CD4-positive, CD25-positive, alpha-beta regulatory T cell (primary cell): ENCODE results near the gene SAPCD2. TPM values are rescaled to one million over a fixed set of nuclear protein-coding genes. Genes with fewer than 3 reads are reported as not detected.
A peak's percentile ranks its signal among the peaks of the same experiment; 100 is the strongest.

Experiments
- ATAC-seq, 2 donors: fragments of 150-1000 bp; cut with Tn5 transposase; one replicate each; pipeline ENCODE4 v1.10.0; 2021; ENCODE audit warnings: low read depth in 2 of 2, moderate number of reproducible peaks in 2 of 2, moderate library complexity in 1 of 2
- DNase-seq, 3 donors: peaks; one replicate each; pipeline versions ENCODE4 v3.0.0 to v3.0.0-alpha.2; 2012 to 2022; ENCODE audit warnings: mixed read lengths in 1 of 3
- H3K27ac ChIP-seq: one replicate; pipeline ENCODE4 v1.7.0; 2013; ENCODE audit warnings: mild to moderate bottlenecking, low read length; ENCODE audit not compliant: insufficient read depth, poor library complexity, severe bottlenecking
- H3K27me3 ChIP-seq: one replicate; pipeline ENCODE4 v1.7.0; 2013; ENCODE audit warnings: low read length; ENCODE audit not compliant: control insufficient read depth, insufficient read depth
- H3K36me3 ChIP-seq: one replicate; pipeline ENCODE4 v1.7.0; 2013; ENCODE audit warnings: mild to moderate bottlenecking, low read length, moderate library complexity; ENCODE audit not compliant: control insufficient read depth, insufficient read depth
- H3K4me1 ChIP-seq: 2 replicates; pipeline ENCODE4 v1.7.0; 2013; ENCODE audit warnings: mild to moderate bottlenecking, low read length; ENCODE audit not compliant: insufficient read depth, control insufficient read depth, poor library complexity, severe bottlenecking
- H3K4me3 ChIP-seq: one replicate; pipeline ENCODE4 v1.7.0; 2013; ENCODE audit warnings: low read depth, mild to moderate bottlenecking, low read length, moderate library complexity
- H3K9me3 ChIP-seq, 2 experiments: 1 replicate in 1 of 2; 2 replicates in 1 of 2; pipeline ENCODE4 v1.7.0; 2013; ENCODE audit warnings: low read length in 2 of 2, mild to moderate bottlenecking in 1 of 2, moderate library complexity in 1 of 2; ENCODE audit not compliant: control insufficient read depth in 2 of 2
- H3K27ac Mint-ChIP-seq, 3 donors: one replicate each; pipeline ENCODE4 v1.8.0; 2020 to 2022; ENCODE audit warnings: mild to moderate bottlenecking in 3 of 3, mixed read lengths in 3 of 3, moderate library complexity in 2 of 3
- H3K27me3 Mint-ChIP-seq: one replicate; pipeline ENCODE4 v1.8.0; 2022; ENCODE audit warnings: mild to moderate bottlenecking, mixed read lengths
- H3K36me3 Mint-ChIP-seq: one replicate; pipeline ENCODE4 v1.8.0; 2020; ENCODE audit warnings: mixed read lengths
- H3K4me1 Mint-ChIP-seq, 4 donors: one replicate each; pipeline ENCODE4 v1.8.0; 2020 to 2022; ENCODE audit warnings: mixed read lengths in 4 of 4, mild to moderate bottlenecking in 1 of 4
- H3K4me3 Mint-ChIP-seq, 4 donors: one replicate each; pipeline ENCODE4 v1.8.0; 2020 to 2022; ENCODE audit warnings: mild to moderate bottlenecking in 4 of 4, mixed read lengths in 4 of 4, moderate library complexity in 3 of 4
- H3K9me3 Mint-ChIP-seq, 7 donors: one replicate each; pipeline ENCODE4 v1.8.0; 2020 to 2022; ENCODE audit warnings: mixed read lengths in 7 of 7, mild to moderate bottlenecking in 3 of 7, moderate library complexity in 2 of 7
- polyA plus RNA-seq, 4 donors: library from polyadenylated mRNA; unstranded; fragments of 300-500 nt; fragmentation: Illumina TruSeq; gene quantifications; one replicate each; pipeline ENCODE4 v1.2.3, GENCODE V29; 2021
- total RNA-seq: library from RNA; stranded (reverse); gene quantifications from one replicate; pipeline ENCODE4 v1.2.3, GENCODE V29; 2022

The SAPCD2 gene
- total and polyA plus RNA-seq, 5 donors from 2014 or later: 0.09 to 1.2 (median 0.19) TPM

- H3K9me3 ChIP-seq: no peaks in the 10 kb centered on the region
- H3K36me3 ChIP-seq: no peaks in the 10 kb centered on the region
- ATAC-seq: peak in 1 of 2 donors; percentile 34
- peaks cover 35% of the 10 kb centered on the region for H3K4me1 ChIP-seq
- Mint-ChIP-seq H3K36me3 (no peaks in the 10 kb centered on the region), H3K4me1 (peaks cover 0 to 16% (median 5%) of the 10 kb centered on the region in 4 donors), H3K27me3 (peaks cover 41% of the 10 kb centered on the region), H3K9me3 (peaks cover 0 to 2% (median 0%) of the 10 kb centered on the region in 7 donors), H3K4me3 (peak overlapping the region in 1 of 4 donors; percentile 69), H3K27ac (no peak overlapping the region)
- peak in 2 of 3 donors; percentile 34 to 70 for DNase-seq
- H3K27ac ChIP-seq: no peak overlapping the region
- H3K27me3 ChIP-seq: peaks cover 10% of the 10 kb centered on the region
- no peak overlapping the region for H3K4me3 ChIP-seq
Observed at GRCh38 chr9:137049544-137050449, 20.6 kb downstream of the SAPCD2 start.

GRCh38 chr9:137048655-137049543, 21.5 kb downstream of the SAPCD2 start:
- Mint-ChIP-seq H3K27me3 (peaks cover 50% of the 10 kb centered on the region), H3K4me1 (peaks cover 0 to 24% (median 8%) of the 10 kb centered on the region in 4 donors), H3K9me3 (peaks cover 0 to 2% (median 0%) of the 10 kb centered on the region in 7 donors), H3K4me3 (peak overlapping the region in 1 of 4 donors; percentile 69), H3K27ac (no peak overlapping the region), H3K36me3 (no peaks in the 10 kb centered on the region)
- Histone ChIP-seq H3K4me3 (no peak overlapping the region), H3K27me3 (peaks cover 10% of the 10 kb centered on the region), H3K27ac (no peak overlapping the region), H3K4me1 (peaks cover 39% of the 10 kb centered on the region), H3K36me3 (no peaks in the 10 kb centered on the region), H3K9me3 (no peaks in the 10 kb centered on the region)
- DNase-seq (peak in 1 of 3 donors; percentile 25), ATAC-seq (no peak)

- DNase-seq: peak; percentile 65 to 78 (median 76)
- H3K27ac Mint-ChIP-seq: no peak within 1 kb of the TSS
- peaks cover 7% of the 10 kb centered on the region for H3K27me3 ChIP-seq
Observed at GRCh38 chr9:137046088-137046787, 24.1 kb downstream of the SAPCD2 start, which contains the start of gene NPDC1. Gene NPDC1, minus strand, starts transcription at chr9:137046177. Its CDS starts 188 bp downstream, at chr9:137045989.

GRCh38 chr9:137045294-137046087, 24.9 kb downstream of the SAPCD2 start:
- DNase-seq (peak in 1 of 3 donors; percentile 49), ATAC-seq (no peak)
- Mint-ChIP-seq H3K27ac (no peak overlapping the region), H3K27me3 (peaks cover 40% of the 10 kb centered on the region), H3K9me3 (peaks cover 0 to 2% (median 0%) of the 10 kb centered on the region in 7 donors), H3K4me3 (peak overlapping the region; percentile 66 to 84 (median 82)), H3K4me1 (peaks cover 0 to 21% (median 8%) of the 10 kb centered on the region in 4 donors), H3K36me3 (no peaks in the 10 kb centered on the region)
- Histone ChIP-seq H3K4me1 (peaks cover 29% of the 10 kb centered on the region), H3K36me3 (no peaks in the 10 kb centered on the region), H3K27me3 (peaks cover 7% of the 10 kb centered on the region), H3K27ac (no peak overlapping the region), H3K4me3 (no peak overlapping the region), H3K9me3 (no peaks in the 10 kb centered on the region)

More at GRCh38 chr9:137046088-137046787, 24.1 kb downstream of the SAPCD2 start, which contains the start of gene NPDC1:
- Histone ChIP-seq H3K4me1 (peaks cover 29% of the 10 kb centered on the region), H3K36me3 (no peaks in the 10 kb centered on the region), H3K9me3 (no peaks in the 10 kb centered on the region), H3K27ac (no peak within 1 kb of the TSS), H3K4me3 (peak within 1 kb of the TSS; percentile 34)
- ATAC-seq: peak; percentile 73 to 75
- Mint-ChIP-seq H3K36me3 (no peaks in the 10 kb centered on the region), H3K9me3 (peaks cover 0 to 2% (median 0%) of the 10 kb centered on the region in 7 donors), H3K4me3 (peak within 1 kb of the TSS; percentile 66 to 89 (median 82)), H3K4me1 (peaks cover 0 to 21% (median 8%) of the 10 kb centered on the region in 4 donors), H3K27me3 (peaks cover 42% of the 10 kb centered on the region)

- Histone ChIP-seq H3K27me3 (peaks cover 7% of the 10 kb centered on the region), H3K9me3 (no peaks in the 10 kb centered on the region), H3K36me3 (no peaks in the 10 kb centered on the region), H3K27ac (no peak overlapping the region), H3K4me1 (peaks cover 29% of the 10 kb centered on the region), H3K4me3 (peak overlapping the region; percentile 34)
- Mint-ChIP-seq H3K36me3 (no peaks in the 10 kb centered on the region), H3K9me3 (no peaks in the 10 kb centered on the region), H3K4me1 (peaks cover 0 to 21% (median 8%) of the 10 kb centered on the region in 4 donors), H3K27ac (peak overlapping the region in 1 of 3 donors; percentile 92), H3K4me3 (peak overlapping the region; percentile 66 to 84 (median 82)), H3K27me3 (peaks cover 33% of the 10 kb centered on the region)
- no peak for ATAC-seq
- DNase-seq: peak in 1 of 3 donors; percentile 67
Observed at GRCh38 chr9:137044502-137045177, 25.7 kb downstream of the SAPCD2 start.

- Histone ChIP-seq H3K27me3 (peaks cover 7% of the 10 kb centered on the region), H3K27ac (no peak overlapping the region), H3K4me3 (no peak overlapping the region), H3K9me3 (no peaks in the 10 kb centered on the region), H3K4me1 (peaks cover 29% of the 10 kb centered on the region), H3K36me3 (no peaks in the 10 kb centered on the region)
- Mint-ChIP-seq H3K36me3 (no peaks in the 10 kb centered on the region), H3K27me3 (peaks cover 31% of the 10 kb centered on the region), H3K4me1 (peaks cover 0 to 21% (median 8%) of the 10 kb centered on the region in 4 donors), H3K27ac (no peak overlapping the region), H3K4me3 (peak overlapping the region in 2 of 4 donors; percentile 81 to 82), H3K9me3 (no peaks in the 10 kb centered on the region)
- ATAC-seq: no peak
- no peak for DNase-seq
Observed at GRCh38 chr9:137044037-137044436, 26.3 kb downstream of the SAPCD2 start.
